Panc1 (cell line): ENCODE data around the gene ITIH5.

Experiments
- CTCF ChIP-seq: fragments of 450-650 bp; IDR thresholded peaks from 2 replicates; pipeline ENCODE4 v1.5.1; 2017; ENCODE audit warnings: mild to moderate bottlenecking
- POLR2AphosphoS5 ChIP-seq: IDR thresholded peaks from 2 replicates; pipeline ENCODE4 v1.6.1; 2012; ENCODE audit warnings: mild to moderate bottlenecking, low read depth, low read length, moderate library complexity
- REST ChIP-seq, 2 experiments: IDR thresholded peaks; 2 replicates each; pipeline ENCODE4 v1.6.1; 2011 to 2012; ENCODE audit warnings: low read depth in 2 of 2, control low read depth in 1 of 2, low read length in 1 of 2, mild to moderate bottlenecking in 1 of 2, moderate library complexity in 1 of 2; ENCODE audit not compliant: insufficient read depth in 1 of 2
- TCF7L2 ChIP-seq: IDR thresholded peaks from 2 replicates; pipeline ENCODE4 v1.6.1; 2011; ENCODE audit warnings: mild to moderate bottlenecking, low read depth, low read length, inconsistent platforms

- TF ChIP-seq POLR2AphosphoS5 (no peak), CTCF (no peak), REST (IDR thresholded peaks at IDR 0.05; ENCODE audit: insufficient read depth in 1 of 2, low read depth in 2 of 2, low read length in 1 of 2) (no peak), TCF7L2 (no peak)
Measured at GRCh38 chr10:7512487-7512886, 154.3 kb downstream of the ITIH5 start.
